ENCODE data around the gene ORAI1.
"Not testable (repeated sequence)": the region's sequence is repeated elsewhere in the genome, so short reads cannot be mapped to it uniquely, and the experiment has no call there.

DNA sequence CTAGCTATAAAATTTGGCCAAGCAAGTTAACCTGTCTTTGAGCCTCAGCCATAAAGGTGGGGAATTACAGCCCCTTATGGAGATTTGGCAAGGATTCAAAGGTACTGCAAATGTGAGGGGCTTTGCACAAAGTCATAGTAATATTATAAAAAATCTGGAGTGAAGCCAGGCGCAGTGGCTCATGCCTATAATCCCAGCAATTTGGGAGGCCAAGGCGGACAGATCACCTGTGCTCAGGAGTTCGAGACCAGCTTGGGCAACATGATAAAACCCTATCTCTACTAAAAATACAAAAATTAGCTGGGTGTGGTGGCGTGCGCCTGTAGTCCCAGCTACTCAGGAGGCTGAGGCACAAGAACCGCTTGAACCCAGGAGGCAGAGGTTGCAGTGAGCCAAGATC, 41.4 kb upstream of the ORAI1 start:
- TF ChIP-seq, protein P1, sequence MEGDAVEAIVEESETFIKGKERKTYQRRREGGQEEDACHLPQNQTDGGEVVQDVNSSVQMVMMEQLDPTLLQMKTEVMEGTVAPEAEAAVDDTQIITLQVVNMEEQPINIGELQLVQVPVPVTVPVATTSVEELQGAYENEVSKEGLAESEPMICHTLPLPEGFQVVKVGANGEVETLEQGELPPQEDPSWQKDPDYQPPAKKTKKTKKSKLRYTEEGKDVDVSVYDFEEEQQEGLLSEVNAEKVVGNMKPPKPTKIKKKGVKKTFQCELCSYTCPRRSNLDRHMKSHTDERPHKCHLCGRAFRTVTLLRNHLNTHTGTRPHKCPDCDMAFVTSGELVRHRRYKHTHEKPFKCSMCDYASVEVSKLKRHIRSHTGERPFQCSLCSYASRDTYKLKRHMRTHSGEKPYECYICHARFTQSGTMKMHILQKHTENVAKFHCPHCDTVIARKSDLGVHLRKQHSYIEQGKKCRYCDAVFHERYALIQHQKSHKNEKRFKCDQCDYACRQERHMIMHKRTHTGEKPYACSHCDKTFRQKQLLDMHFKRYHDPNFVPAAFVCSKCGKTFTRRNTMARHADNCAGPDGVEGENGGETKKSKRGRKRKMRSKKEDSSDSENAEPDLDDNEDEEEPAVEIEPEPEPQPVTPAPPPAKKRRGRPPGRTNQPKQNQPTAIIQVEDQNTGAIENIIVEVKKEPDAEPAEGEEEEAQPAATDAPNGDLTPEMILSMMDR (conservative IDR thresholded peaks at IDR 0.05): not testable (repeated sequence)
- not testable (repeated sequence) for TF ChIP-seq ZFX (IDR thresholded peaks at IDR 0.05)
